ENCODE data around the gene QPRT.
"Not testable (repeated sequence)": the region's sequence is repeated elsewhere in the genome, so short reads cannot be mapped to it uniquely, and the experiment has no call there.

QPRT gene

DNA sequence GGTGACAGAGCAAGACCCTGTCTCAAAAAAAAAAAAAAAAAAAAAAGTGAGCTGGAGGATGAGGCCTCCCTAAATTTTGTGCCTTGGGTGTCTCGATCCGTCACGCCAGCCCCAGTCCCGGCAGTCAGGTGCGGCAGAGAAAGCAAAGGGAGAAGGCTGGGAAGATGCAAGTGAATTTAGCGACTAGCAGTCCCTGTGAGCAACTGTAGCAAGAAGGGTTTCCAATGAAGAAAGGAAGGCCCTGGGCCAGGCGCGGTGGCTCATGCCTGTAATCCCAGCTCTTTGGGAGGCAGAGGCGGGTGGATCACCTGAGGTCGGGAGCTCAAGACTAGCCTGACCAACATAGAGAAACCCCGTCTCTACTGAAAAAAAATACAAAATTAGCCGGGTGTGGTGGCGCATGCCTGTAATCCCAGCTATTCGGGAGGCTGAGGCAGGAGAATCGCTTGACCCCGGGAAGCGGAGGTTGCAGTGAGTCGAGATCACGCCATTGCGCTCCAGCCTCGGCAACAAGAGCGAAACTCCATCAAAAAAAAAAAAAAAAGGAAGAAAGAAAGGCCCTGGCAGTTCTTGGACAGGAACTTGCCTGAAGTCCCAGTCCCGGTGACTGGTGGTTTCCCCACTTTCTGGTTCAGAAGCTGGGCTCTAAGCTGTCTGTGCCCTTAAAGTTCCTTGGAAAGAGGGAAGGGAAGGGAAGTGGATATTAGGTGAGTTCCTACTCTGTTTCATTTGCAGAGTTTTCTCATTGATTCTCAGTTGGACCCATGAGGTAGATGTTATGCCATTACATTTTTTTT, 1.8 kb upstream of the QPRT start:
- Histone ChIP-seq H3K9ac (ENCODE audit: low read depth, low read length) (no peak overlapping the region), H3K27me3 (ENCODE audit: insufficient read depth, low read length) (no peaks in the 10 kb centered on the region), H3K27ac (ENCODE audit: low read depth, low read length) (no peak overlapping the region), H3K9me3 (ENCODE audit: insufficient read depth, low read depth, low read length) (no peaks in the 10 kb centered on the region), H3K36me3 (ENCODE audit: insufficient read depth, low read length) (peaks cover 4% of the 10 kb centered on the region; the same call in 1 of the 2 replicates), H3K4me1 (ENCODE audit: insufficient read depth, low read length) (peaks cover 9% of the 10 kb centered on the region), H3K4me3 (ENCODE audit: low read length) (no peak overlapping the region)
- WGBS: 96% methylated on average over 23 of the region's 23 CpGs

- no peaks in the 10 kb centered on the region for H3K27me3 ChIP-seq (ENCODE audit: insufficient read depth, low read length)
- peak overlapping the region; percentile 93 for H3K9ac ChIP-seq (ENCODE audit: low read depth, low read length)
- WGBS: 83% methylated on average over 10 of the region's 10 CpGs
- H3K9me3 ChIP-seq (ENCODE audit: insufficient read depth, low read depth, low read length): no peaks in the 10 kb centered on the region
- H3K4me1 ChIP-seq (ENCODE audit: insufficient read depth, low read length): peaks cover 9% of the 10 kb centered on the region
- H3K36me3 ChIP-seq (ENCODE audit: insufficient read depth, low read length): peaks cover 29% of the 10 kb centered on the region
- H3K4me3 ChIP-seq (ENCODE audit: low read length): peak overlapping the region; percentile 68
- H3K27ac ChIP-seq (ENCODE audit: low read depth, low read length): peak overlapping the region; percentile 100
These were observed 1.2 kb downstream of the QPRT start for GRCh38 chr16:29680180-29680598.

DNA sequence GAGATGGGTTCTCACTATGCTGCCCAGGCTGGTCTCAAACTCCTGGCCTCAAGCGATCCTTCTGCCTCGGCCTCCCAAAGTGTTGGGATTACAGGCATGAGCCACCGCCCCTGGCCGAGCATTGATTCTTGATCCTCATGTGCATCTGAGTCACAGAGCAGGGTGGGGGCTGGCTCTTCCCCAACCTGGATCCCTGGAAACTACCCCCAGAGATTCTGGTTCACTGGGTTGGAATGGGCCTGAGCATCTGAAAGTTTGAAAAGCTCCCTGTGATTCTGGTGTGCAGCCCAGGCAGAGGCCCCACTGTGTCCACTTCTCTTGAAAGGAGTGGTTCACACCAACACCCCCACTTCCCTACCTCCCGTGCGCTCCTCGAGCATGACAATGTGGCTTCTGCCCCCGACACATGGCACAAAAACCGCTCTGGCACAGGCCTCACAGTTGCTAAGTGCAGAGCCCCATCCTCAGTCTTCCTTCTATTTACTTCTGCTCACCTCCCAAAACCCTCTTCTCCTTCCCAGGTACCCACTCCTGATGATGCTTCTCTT, 4.6 kb downstream of the QPRT start:
- H3K36me3 ChIP-seq (ENCODE audit: insufficient read depth, low read length): peaks cover 33% of the 10 kb centered on the region
- H3K9me3 ChIP-seq (ENCODE audit: insufficient read depth, low read depth, low read length): no peaks in the 10 kb centered on the region
- no peak overlapping the region for H3K4me3 ChIP-seq (ENCODE audit: low read length)
- no peaks in the 10 kb centered on the region for H3K27me3 ChIP-seq (ENCODE audit: insufficient read depth, low read length)
- H3K4me1 ChIP-seq (ENCODE audit: insufficient read depth, low read length): peaks cover 18% of the 10 kb centered on the region
- H3K27ac ChIP-seq (ENCODE audit: low read depth, low read length): no peak overlapping the region
- 95% methylated on average over 9 of the region's 9 CpGs for WGBS
- H3K9ac ChIP-seq (ENCODE audit: low read depth, low read length): no peak overlapping the region

- peaks cover 33% of the 10 kb centered on the region for H3K36me3 ChIP-seq (ENCODE audit: insufficient read depth, low read length)
- no peak overlapping the region for H3K9ac ChIP-seq (ENCODE audit: low read depth, low read length)
- H3K4me1 ChIP-seq (ENCODE audit: insufficient read depth, low read length): peaks cover 18% of the 10 kb centered on the region
- no peak overlapping the region for H3K27ac ChIP-seq (ENCODE audit: low read depth, low read length)
- 90% methylated on average over 10 of the region's 10 CpGs for WGBS
- no peaks in the 10 kb centered on the region for H3K9me3 ChIP-seq (ENCODE audit: insufficient read depth, low read depth, low read length)
- H3K27me3 ChIP-seq (ENCODE audit: insufficient read depth, low read length): no peaks in the 10 kb centered on the region
- no peak overlapping the region for H3K4me3 ChIP-seq (ENCODE audit: low read length)
These were observed 5.7 kb downstream of the QPRT start for GRCh38 chr16:29684679-29685078.

- Histone ChIP-seq H3K4me3 (ENCODE audit: low read length) (no peak overlapping the region), H3K27ac (ENCODE audit: low read depth, low read length) (no peak overlapping the region; the same call in 1 of the 2 replicates), H3K27me3 (ENCODE audit: insufficient read depth, low read length) (no peaks in the 10 kb centered on the region), H3K9me3 (ENCODE audit: insufficient read depth, low read depth, low read length) (no peaks in the 10 kb centered on the region), H3K36me3 (ENCODE audit: insufficient read depth, low read length) (peaks cover 29% of the 10 kb centered on the region), H3K4me1 (ENCODE audit: insufficient read depth, low read length) (peaks cover 15% of the 10 kb centered on the region), H3K9ac (ENCODE audit: low read depth, low read length) (no peak overlapping the region)
- WGBS: 87% methylated on average over 9 of the region's 9 CpGs
These were observed 7.9 kb downstream of the QPRT start for GRCh38 chr16:29686740-29687332.

GRCh38 chr16:29687755-29688154, 8.8 kb downstream of the QPRT start:
- H3K9me3 ChIP-seq (ENCODE audit: insufficient read depth, low read depth, low read length): no peaks in the 10 kb centered on the region
- H3K4me1 ChIP-seq (ENCODE audit: insufficient read depth, low read length): peaks cover 15% of the 10 kb centered on the region
- H3K4me3 ChIP-seq (ENCODE audit: low read length): no peak overlapping the region
- H3K9ac ChIP-seq (ENCODE audit: low read depth, low read length): no peak overlapping the region
- peaks cover 24% of the 10 kb centered on the region for H3K36me3 ChIP-seq (ENCODE audit: insufficient read depth, low read length)
- no peaks in the 10 kb centered on the region for H3K27me3 ChIP-seq (ENCODE audit: insufficient read depth, low read length)
- no peak overlapping the region for H3K27ac ChIP-seq (ENCODE audit: low read depth, low read length)
- 79% methylated on average over 2 of the region's 2 CpGs for whole genome bisulfite sequencing

- Histone ChIP-seq H3K4me3 (ENCODE audit: low read length) (no peak overlapping the region), H3K9me3 (ENCODE audit: insufficient read depth, low read depth, low read length) (no peaks in the 10 kb centered on the region), H3K27ac (ENCODE audit: low read depth, low read length) (no peak overlapping the region), H3K27me3 (ENCODE audit: insufficient read depth, low read length) (no peaks in the 10 kb centered on the region), H3K9ac (ENCODE audit: low read depth, low read length) (no peak overlapping the region), H3K4me1 (ENCODE audit: insufficient read depth, low read length) (peaks cover 15% of the 10 kb centered on the region), H3K36me3 (ENCODE audit: insufficient read depth, low read length) (peaks cover 20% of the 10 kb centered on the region)
- WGBS: 89% methylated on average over 5 of the region's 5 CpGs
These were observed 9.2 kb downstream of the QPRT start for GRCh38 chr16:29688172-29688571.

DNA sequence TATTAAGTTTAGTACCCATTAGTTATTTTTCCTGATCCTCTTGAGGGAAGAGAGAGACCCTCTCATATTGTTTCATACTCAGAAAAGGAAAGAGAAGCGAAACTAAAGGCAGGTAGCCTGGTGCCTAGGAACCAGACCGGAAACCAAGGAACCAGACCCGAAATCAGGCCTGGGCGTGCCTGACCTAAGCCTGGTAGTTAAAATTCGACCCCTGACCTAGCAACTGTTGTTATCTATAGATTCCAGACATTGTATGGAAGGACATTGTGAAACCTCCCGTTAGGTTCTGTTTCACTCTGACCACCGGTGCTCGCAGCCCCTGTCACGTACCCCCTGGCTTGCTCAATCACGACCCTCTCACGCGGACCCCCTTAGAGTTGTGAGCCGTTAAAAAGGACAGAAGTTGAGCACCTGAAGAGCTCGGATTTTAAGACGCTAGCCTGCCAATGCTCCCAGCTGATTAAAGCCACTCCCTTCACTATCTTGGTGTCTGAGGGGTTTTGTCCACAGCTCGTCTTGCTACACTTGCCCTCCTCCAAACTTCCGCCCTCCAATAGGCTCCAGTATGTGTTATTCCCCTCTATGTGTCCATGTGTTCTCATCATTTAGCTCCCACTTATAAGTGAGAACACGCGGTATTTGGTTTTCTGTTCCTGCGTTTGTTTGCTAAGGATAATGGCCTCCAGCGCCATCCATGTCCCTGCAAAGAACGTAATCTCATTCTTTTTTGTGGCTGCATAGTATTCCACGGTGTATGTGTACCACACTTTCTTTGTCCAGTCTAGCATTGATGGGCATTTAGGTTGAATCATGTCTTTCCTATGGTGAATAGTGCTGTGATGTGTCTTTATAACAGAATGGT, 10.7 kb downstream of the QPRT start:
- WGBS: 96% methylated on average over 23 of the region's 23 CpGs
- peaks cover 15% of the 10 kb centered on the region for H3K4me1 ChIP-seq (ENCODE audit: insufficient read depth, low read length)
- not testable (repeated sequence) for H3K27me3 ChIP-seq (ENCODE audit: insufficient read depth, low read length); H3K27ac ChIP-seq (ENCODE audit: low read depth, low read length); H3K9ac ChIP-seq (ENCODE audit: low read depth, low read length); H3K4me3 ChIP-seq (ENCODE audit: low read length); H3K9me3 ChIP-seq (ENCODE audit: insufficient read depth, low read depth, low read length); H3K36me3 ChIP-seq (ENCODE audit: insufficient read depth, low read length)

DNA sequence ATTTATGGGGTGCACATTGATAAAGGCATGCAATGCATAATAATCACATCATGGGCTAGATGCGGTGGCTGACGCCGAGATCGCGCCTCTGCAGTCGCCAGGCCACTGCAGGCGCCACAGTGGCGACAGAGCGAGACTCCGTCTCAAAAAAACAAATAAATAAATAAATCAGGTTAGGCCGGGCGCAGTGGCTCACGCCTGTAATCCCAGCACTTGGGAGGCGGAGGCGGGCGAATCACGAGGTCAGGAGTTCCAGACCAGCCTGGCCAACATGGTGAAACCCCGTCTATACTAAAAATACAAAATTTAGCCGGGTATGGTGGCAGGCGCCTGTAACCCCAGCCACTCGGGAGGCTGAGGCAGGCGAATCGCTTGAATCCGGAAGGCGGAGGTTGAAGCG, 13.6 kb downstream of the QPRT start:
- 96% methylated on average over 26 of the region's 26 CpGs for WGBS
- H3K9ac ChIP-seq (ENCODE audit: low read depth, low read length); H3K27me3 ChIP-seq (ENCODE audit: insufficient read depth, low read length); H3K9me3 ChIP-seq (ENCODE audit: insufficient read depth, low read depth, low read length); H3K27ac ChIP-seq (ENCODE audit: low read depth, low read length); H3K4me3 ChIP-seq (ENCODE audit: low read length): not testable (repeated sequence)
- Histone ChIP-seq H3K4me1 (ENCODE audit: insufficient read depth, low read length) (peaks cover 11% of the 10 kb centered on the region), H3K36me3 (ENCODE audit: insufficient read depth, low read length) (peaks cover 13% of the 10 kb centered on the region)

- Histone ChIP-seq H3K27ac (ENCODE audit: low read depth, low read length) (no peak overlapping the region), H3K4me1 (ENCODE audit: insufficient read depth, low read length) (peaks cover 9% of the 10 kb centered on the region; the same call in 1 of the 2 replicates), H3K36me3 (ENCODE audit: insufficient read depth, low read length) (peaks cover 20% of the 10 kb centered on the region), H3K27me3 (ENCODE audit: insufficient read depth, low read length) (no peaks in the 10 kb centered on the region), H3K9ac (ENCODE audit: low read depth, low read length) (no peak overlapping the region), H3K4me3 (ENCODE audit: low read length) (no peak overlapping the region), H3K9me3 (ENCODE audit: insufficient read depth, low read depth, low read length) (peaks cover 6% of the 10 kb centered on the region; the same call in 1 of the 2 replicates)
- WGBS: 95% methylated on average over 41 of the region's 41 CpGs
These were observed 15.6 kb downstream of the QPRT start for GRCh38 chr16:29694384-29695195.
